Spleen (tissue), 11 donors: ENCODE data around the gene TMEM131. TPM values are rescaled to one million over a fixed set of nuclear protein-coding genes. Genes with fewer than 3 reads are reported as not detected.
"Not testable (repeated sequence)": the region's sequence is repeated elsewhere in the genome, so short reads cannot be mapped to it uniquely, and the experiment has no call there.

Experiments
- DNase-seq: peaks from one replicate; pipeline ENCODE4 v3.0.0-alpha.2; 2020
- H3K27ac ChIP-seq, 8 donors: fragments of 200-600 bp; sonication (generic) in 7 of 8; 1 replicate in 4 of 8; 2 replicates in 4 of 8; pipeline versions ENCODE4 v1.5.0 to v1.8.0; 2016 to 2021; ENCODE audit warnings: inconsistent platforms in 4 of 8, mild to moderate bottlenecking in 4 of 8, moderate library complexity in 1 of 8
- H3K27me3 ChIP-seq, 7 donors: fragments of 200-600 bp; sonication (generic) in 6 of 7; replicated peaks in 1 of 7; 1 replicate in 4 of 7; 2 replicates in 3 of 7; pipeline versions ENCODE4 v1.5.0 to v1.8.0; 2016 to 2021; ENCODE audit warnings: inconsistent platforms in 3 of 7, mild to moderate bottlenecking in 1 of 7
- H3K36me3 ChIP-seq, 6 donors: fragments of 200-600 bp; sonication (generic) in 5 of 6; 1 replicate in 4 of 6; 2 replicates in 2 of 6; pipeline versions ENCODE4 v1.5.0 to v1.8.0; 2016 to 2021; ENCODE audit warnings: inconsistent platforms in 2 of 6
- H3K4me1 ChIP-seq, 6 donors: fragments of 200-600 bp; sonication (generic) in 5 of 6; 1 replicate in 3 of 6; 2 replicates in 3 of 6; pipeline versions ENCODE4 v1.5.0 to v1.8.0; 2016 to 2021; ENCODE audit warnings: inconsistent platforms in 3 of 6
- H3K4me3 ChIP-seq, 8 donors: fragments of 200-600 bp; sonication (generic) in 7 of 8; 1 replicate in 4 of 8; 2 replicates in 4 of 8; pipeline versions ENCODE4 v1.5.0 to v1.8.0; 2016 to 2021; ENCODE audit warnings: inconsistent platforms in 4 of 8, mild to moderate bottlenecking in 4 of 8, moderate library complexity in 2 of 8
- H3K9me3 ChIP-seq, 8 donors: fragments of 200-600 bp; sonication (generic) in 7 of 8; 1 replicate in 4 of 8; 2 replicates in 4 of 8; pipeline versions ENCODE4 v1.5.0 to v1.8.0; 2016 to 2021; ENCODE audit warnings: inconsistent platforms in 4 of 8
- POLR2A ChIP-seq, 3 donors: fragments of 450-650 bp; IDR thresholded peaks; one replicate each; pipeline ENCODE4 v1.5.1; 2017; ENCODE audit warnings: antibody characterized with exemption in 3 of 3, mild to moderate bottlenecking in 1 of 3
- POLR2AphosphoS5 ChIP-seq, 3 donors: sonication (generic); formaldehyde crosslinking; IDR thresholded peaks; one replicate each; pipeline ENCODE4 v1.5.1; 2017; ENCODE audit warnings: antibody characterized with exemption in 3 of 3
- WGBS, 5 donors: extraction: QIAGEN DNeasy Blood & Tissue Kit in 3 of 5; methylation state at CpG; one replicate each; pipeline versions ENCODE4 v1.1.5 to v1.1.7; 2013 to 2018; 5-methylcytosine and 5-hydroxymethylcytosine counted together
- intact Hi-C: fragments of 100-400 bp; cut with DNase I; formaldehyde crosslinking; loops from one replicate; pipeline ENCODE4 v1.15.0; 2023; ENCODE audit warnings: low total_unique reads
- polyA plus RNA-seq, 3 donors: library from polyadenylated mRNA; stranded (reverse); fragments of 200-250 nt; gene quantifications; one replicate each; pipeline ENCODE4 v1.2.1, GENCODE V29; 2013
- total RNA-seq, 7 donors: library from RNA; depleted of rRNA in 3 of 7; stranded (reverse); fragments of >200 nt in 3 of 7; fragmentation: NEBNext Ultra II Directional in 4 of 7; extraction: Animal tissue kit (Norgen Biotek cat#: 25700) in 4 of 7; gene quantifications; one replicate each; pipeline versions ENCODE4 v1.1.0 to v1.2.1, GENCODE V29; 2016 to 2021
- TF ChIP-seq, protein P1 (sequence below), 11 experiments: fragments of 200-600 bp in 7 of 11; fragments of 450-650 bp in 4 of 11; sonication (generic) in 4 of 11; IDR thresholded peaks in 8 of 11; conservative IDR thresholded peaks in 3 of 11; 1 replicate in 7 of 11; 2 replicates in 4 of 11; pipeline versions ENCODE4 v1.4.0 to v1.8.0; 2016 to 2021; ENCODE audit warnings: antibody characterized with exemption in 11 of 11, inconsistent platforms in 4 of 11, mild to moderate bottlenecking in 1 of 11
- donor health status: healthy with polysubstance abuse.
- donor health status: DM: no; HTN: no; CAD: no; lungs with moderate emphysema.
- donor health status: DM: no; HTN: no; CAD: no.
- donor health status: Bipolar disorder and iron deficiency.
- donor health status: healthy.
- donor health status: DM: no; HTN: no; CAD: no.
- donor health status: DM: yes; HTN: yes; CAD: no.

TMEM131 gene
- total and polyA plus RNA-seq, 10 donors = 9.2 to 74.0 (median 61.6) TPM

DNA sequence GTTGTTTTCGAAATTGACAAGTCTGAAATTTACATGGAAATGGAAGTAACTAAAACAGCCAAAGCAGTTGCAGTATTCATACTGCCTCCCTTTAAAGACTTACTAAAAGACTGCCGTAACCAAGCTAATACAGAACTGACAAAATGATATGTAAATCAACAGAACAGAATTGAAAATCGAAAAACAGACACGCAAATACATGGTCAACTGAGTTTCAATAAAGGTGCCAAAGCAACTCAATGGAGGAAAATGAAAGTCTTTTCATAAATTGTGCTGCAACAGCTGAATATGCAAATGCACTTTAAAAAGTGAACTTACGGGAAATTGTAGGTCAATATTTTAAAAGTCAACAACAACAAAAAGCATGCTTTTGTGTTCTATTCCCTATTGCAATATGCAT is 34.2 kb downstream of the TMEM131 start:
- Histone ChIP-seq H3K4me3 (no peak overlapping the region), H3K4me1 (peaks cover 27 to 86% (median 54%) of the 10 kb centered on the region in 6 donors), H3K9me3 (no peaks in the 10 kb centered on the region), H3K27ac (no peak overlapping the region), H3K36me3 (no peaks in the 10 kb centered on the region), H3K27me3 (no peaks in the 10 kb centered on the region)
- TF ChIP-seq POLR2AphosphoS5 (IDR thresholded peaks at IDR 0.05) (no peak), POLR2A (IDR thresholded peaks at IDR 0.05) (no peak)
- TF ChIP-seq, protein P1, sequence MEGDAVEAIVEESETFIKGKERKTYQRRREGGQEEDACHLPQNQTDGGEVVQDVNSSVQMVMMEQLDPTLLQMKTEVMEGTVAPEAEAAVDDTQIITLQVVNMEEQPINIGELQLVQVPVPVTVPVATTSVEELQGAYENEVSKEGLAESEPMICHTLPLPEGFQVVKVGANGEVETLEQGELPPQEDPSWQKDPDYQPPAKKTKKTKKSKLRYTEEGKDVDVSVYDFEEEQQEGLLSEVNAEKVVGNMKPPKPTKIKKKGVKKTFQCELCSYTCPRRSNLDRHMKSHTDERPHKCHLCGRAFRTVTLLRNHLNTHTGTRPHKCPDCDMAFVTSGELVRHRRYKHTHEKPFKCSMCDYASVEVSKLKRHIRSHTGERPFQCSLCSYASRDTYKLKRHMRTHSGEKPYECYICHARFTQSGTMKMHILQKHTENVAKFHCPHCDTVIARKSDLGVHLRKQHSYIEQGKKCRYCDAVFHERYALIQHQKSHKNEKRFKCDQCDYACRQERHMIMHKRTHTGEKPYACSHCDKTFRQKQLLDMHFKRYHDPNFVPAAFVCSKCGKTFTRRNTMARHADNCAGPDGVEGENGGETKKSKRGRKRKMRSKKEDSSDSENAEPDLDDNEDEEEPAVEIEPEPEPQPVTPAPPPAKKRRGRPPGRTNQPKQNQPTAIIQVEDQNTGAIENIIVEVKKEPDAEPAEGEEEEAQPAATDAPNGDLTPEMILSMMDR (IDR thresholded peaks at IDR 0.05 in 8 of 11, conservative IDR thresholded peaks at IDR 0.05 in 3 of 11) = no peak
- 72 to 93% (median 72%) methylated on average over 5 of the region's 5 CpGs for WGBS, 5 donors
- intact Hi-C loops = no loop called here
- no peak for DNase-seq

DNA sequence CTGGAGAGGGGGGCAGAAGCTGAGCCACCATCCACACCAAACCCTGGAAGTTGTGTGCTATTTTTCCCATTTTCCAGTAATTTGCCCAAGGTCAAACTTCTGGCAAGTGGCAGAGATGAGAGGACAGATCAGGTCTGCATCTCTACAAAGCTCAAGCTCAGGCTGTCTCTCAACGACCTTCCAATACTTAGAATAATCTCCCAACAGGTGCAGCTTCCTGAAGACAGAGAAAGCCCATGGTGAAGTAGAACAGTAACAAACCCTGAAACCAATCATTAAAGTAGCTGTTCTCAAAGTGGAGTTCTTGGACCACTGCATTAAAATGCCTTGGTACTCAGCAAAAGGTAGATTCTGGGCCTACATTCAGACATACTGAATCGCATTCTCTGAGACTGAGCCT is 37.6 kb downstream of the TMEM131 start:
- H3K27ac ChIP-seq = peak overlapping the region in 2 of 8 donors; percentile 33 to 52
- H3K36me3 ChIP-seq = no peaks in the 10 kb centered on the region
- TF ChIP-seq POLR2AphosphoS5 (IDR thresholded peaks at IDR 0.05) (no peak), POLR2A (IDR thresholded peaks at IDR 0.05) (no peak)
- TF ChIP-seq, protein P1 (IDR thresholded peaks at IDR 0.05 in 8 of 11, conservative IDR thresholded peaks at IDR 0.05 in 3 of 11) = no peak
- intact Hi-C loops = no loop called here
- H3K9me3 ChIP-seq = no peaks in the 10 kb centered on the region
- DNase-seq = no peak
- H3K4me1 ChIP-seq = peaks cover 15 to 86% (median 50%) of the 10 kb centered on the region in 6 donors
- 61 to 80% (median 75%) methylated on average over 2 of the region's 2 CpGs for WGBS, 5 donors
- H3K27me3 ChIP-seq = no peaks in the 10 kb centered on the region
- no peak overlapping the region for H3K4me3 ChIP-seq

DNA sequence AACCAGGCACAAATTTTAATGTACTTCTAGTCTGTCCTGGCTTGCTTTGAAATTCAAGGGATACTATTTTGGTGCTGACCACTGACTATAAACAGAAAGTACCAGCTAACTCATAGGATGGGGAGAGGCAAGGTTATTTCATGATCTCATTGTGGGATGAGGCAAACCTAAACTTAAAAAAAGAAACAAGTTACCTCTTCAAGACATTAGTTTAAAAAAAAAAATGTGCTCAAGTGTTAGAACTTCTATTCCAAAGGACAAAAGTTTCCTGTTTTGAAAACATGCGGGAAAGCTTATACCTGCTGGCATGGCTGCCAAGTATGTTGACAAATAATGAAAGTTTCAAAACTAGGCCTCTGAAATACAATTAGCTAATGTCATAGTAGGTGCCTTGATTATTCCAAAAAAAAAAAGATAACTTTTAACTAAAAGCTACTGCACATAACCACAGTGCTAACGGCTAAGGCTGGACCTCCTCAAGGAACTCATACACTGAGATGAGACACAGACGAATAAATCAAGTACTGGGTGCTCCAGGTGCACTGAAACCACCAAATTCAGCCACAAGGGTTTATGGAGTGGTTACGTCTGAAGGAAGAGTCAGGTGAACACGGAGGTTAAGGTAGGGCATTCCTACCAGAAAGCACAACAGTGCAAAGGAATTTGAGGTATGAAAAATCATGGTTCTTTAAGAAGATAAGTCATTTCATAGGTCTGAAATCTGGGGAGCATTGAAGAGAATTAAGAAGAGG is 38.1 kb downstream of the TMEM131 start:
- Histone ChIP-seq H3K9me3 (no peaks in the 10 kb centered on the region), H3K4me1 (peaks cover 11 to 86% (median 50%) of the 10 kb centered on the region in 6 donors), H3K36me3 (no peaks in the 10 kb centered on the region), H3K4me3 (no peak overlapping the region), H3K27ac (peak overlapping the region in 2 of 8 donors; percentile 33 to 52), H3K27me3 (no peaks in the 10 kb centered on the region)
- WGBS, 5 donors = 59 to 69% (median 68%) methylated on average over 5 of the region's 5 CpGs
- no peak for DNase-seq
- TF ChIP-seq, protein P1 (IDR thresholded peaks at IDR 0.05 in 8 of 11, conservative IDR thresholded peaks at IDR 0.05 in 3 of 11) = peak in 1 of 11 experiments; percentile 14
- TF ChIP-seq POLR2A (IDR thresholded peaks at IDR 0.05) = no peak
- intact Hi-C loops = no loop called here

DNA sequence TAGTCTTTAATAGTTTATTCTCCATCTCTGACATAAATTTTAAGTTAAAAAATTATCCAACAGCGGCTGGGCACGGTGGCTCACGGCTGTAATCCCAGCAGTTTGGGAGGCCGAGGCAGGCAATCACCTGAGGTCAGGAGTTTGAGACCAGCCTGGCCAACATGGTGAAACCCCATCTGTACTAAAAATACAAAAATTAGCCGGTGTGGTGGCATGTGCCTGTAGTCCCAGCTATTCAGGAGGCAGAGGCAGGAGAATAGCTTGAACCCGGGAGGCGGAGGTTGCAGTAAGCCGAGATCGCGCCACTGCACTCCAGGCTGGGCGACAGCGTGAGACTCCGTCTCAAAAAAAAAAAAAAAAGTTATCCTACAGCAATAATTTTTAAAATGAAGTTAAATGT is 39.0 kb downstream of the TMEM131 start:
- WGBS, 5 donors = 88 to 99% (median 90%) methylated on average over 12 to 13 of the region's 13 CpGs
- H3K27ac ChIP-seq, H3K36me3 ChIP-seq, H3K4me3 ChIP-seq, H3K27me3 ChIP-seq, intact Hi-C loops, H3K9me3 ChIP-seq, DNase-seq: not testable (repeated sequence)
- H3K4me1 ChIP-seq = peaks cover 10 to 88% (median 51%) of the 10 kb centered on the region in 6 donors
